CD4-positive, alpha-beta T cell treated with Interleukin-1 beta for 1 hour (primary cell): ENCODE measurements around the gene PDE1C.

Experiments used
- DNase-seq, 2 donors: peaks; one replicate each; pipeline ENCODE4 v3.0.0-alpha.2; 2020 to 2022

The PDE1C gene

GRCh38 chr7:31986878-31987518 lies 83.2 kb downstream of the PDE1C start:
- no peak for DNase-seq

GRCh38 chr7:31982962-31983361 lies 87.2 kb downstream of the PDE1C start:
- no peak for DNase-seq

GRCh38 chr7:31981874-31982390 lies 88.3 kb downstream of the PDE1C start:
- no peak for DNase-seq

GRCh38 chr7:31979690-31980330 lies 90.4 kb downstream of the PDE1C start:
- DNase-seq: no peak

GRCh38 chr7:31975546-31975945 lies 94.7 kb downstream of the PDE1C start:
- DNase-seq: no peak

- no peak for DNase-seq
Measured at GRCh38 chr7:31974351-31974750, 95.9 kb downstream of the PDE1C start.

GRCh38 chr7:31971049-31971667 lies 99.0 kb downstream of the PDE1C start:
- no peak for DNase-seq

- DNase-seq: no peak
Measured at GRCh38 chr7:31970501-31970900, 99.7 kb downstream of the PDE1C start.

- DNase-seq: no peak
Measured at GRCh38 chr7:31963569-31964175, 106.5 kb downstream of the PDE1C start.

GRCh38 chr7:31962246-31962645 lies 108.0 kb downstream of the PDE1C start:
- DNase-seq: no peak

- no peak for DNase-seq
Measured at GRCh38 chr7:31958226-31958625, 112.0 kb downstream of the PDE1C start.

- DNase-seq: no peak
Measured at GRCh38 chr7:31957756-31958155, 112.5 kb downstream of the PDE1C start.

GRCh38 chr7:31957090-31957720 lies 113.0 kb downstream of the PDE1C start:
- DNase-seq: no peak

GRCh38 chr7:31955641-31956040 lies 114.6 kb downstream of the PDE1C start:
- no peak for DNase-seq

- DNase-seq: no peak
Measured at GRCh38 chr7:31955021-31955420, 115.2 kb downstream of the PDE1C start.

- DNase-seq: no peak
Measured at GRCh38 chr7:31954500-31954899, 115.7 kb downstream of the PDE1C start.

GRCh38 chr7:31953432-31953831 lies 116.8 kb downstream of the PDE1C start:
- DNase-seq: no peak

GRCh38 chr7:31950091-31950755 lies 120.0 kb downstream of the PDE1C start:
- no peak for DNase-seq

- DNase-seq: no peak
Measured at GRCh38 chr7:31948029-31948428, 122.2 kb downstream of the PDE1C start.

GRCh38 chr7:31940167-31940566 lies 130.0 kb downstream of the PDE1C start:
- no peak for DNase-seq

- no peak for DNase-seq
Measured at GRCh38 chr7:31939076-31939475, 131.1 kb downstream of the PDE1C start.

- DNase-seq: no peak
Measured at GRCh38 chr7:31938650-31939049, 131.6 kb downstream of the PDE1C start.

- DNase-seq: no peak
Measured at GRCh38 chr7:31937982-31938381, 132.2 kb downstream of the PDE1C start.
